ENCODE data around the gene C8A.
A peak's percentile ranks its signal among the peaks of the same experiment; 100 is the strongest.

Gene C8A

DNA sequence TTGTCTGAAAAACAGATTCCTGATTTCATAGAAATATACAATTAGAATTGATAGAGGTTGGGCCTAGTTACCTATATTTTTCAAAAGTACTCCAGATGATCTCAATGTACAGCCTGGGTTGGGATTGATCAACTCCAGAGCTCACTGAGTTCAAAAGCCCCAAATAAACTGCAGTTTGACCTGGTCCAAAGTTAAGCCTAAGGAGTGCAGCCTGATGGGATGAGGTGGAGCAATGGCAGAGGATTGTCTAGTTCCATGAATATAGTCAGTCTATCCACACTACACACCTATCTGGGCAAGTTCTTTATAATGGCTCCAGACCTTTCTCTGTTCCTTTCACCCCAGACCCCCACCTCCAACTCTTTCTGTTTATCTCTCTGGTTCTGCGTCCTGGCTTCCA lies 49.2 kb downstream of the C8A start:
- no peak overlapping the region for H3K4me3 ChIP-seq (ENCODE audit: low read depth, low read length)
- TF ChIP-seq MYC (IDR thresholded peaks at IDR 0.05; ENCODE audit: low read depth, low read length) (no peak), POLR2A (IDR thresholded peaks at IDR 0.05; ENCODE audit: extremely low read depth, insufficient read length) (no peak)
- TF ChIP-seq, protein P1, sequence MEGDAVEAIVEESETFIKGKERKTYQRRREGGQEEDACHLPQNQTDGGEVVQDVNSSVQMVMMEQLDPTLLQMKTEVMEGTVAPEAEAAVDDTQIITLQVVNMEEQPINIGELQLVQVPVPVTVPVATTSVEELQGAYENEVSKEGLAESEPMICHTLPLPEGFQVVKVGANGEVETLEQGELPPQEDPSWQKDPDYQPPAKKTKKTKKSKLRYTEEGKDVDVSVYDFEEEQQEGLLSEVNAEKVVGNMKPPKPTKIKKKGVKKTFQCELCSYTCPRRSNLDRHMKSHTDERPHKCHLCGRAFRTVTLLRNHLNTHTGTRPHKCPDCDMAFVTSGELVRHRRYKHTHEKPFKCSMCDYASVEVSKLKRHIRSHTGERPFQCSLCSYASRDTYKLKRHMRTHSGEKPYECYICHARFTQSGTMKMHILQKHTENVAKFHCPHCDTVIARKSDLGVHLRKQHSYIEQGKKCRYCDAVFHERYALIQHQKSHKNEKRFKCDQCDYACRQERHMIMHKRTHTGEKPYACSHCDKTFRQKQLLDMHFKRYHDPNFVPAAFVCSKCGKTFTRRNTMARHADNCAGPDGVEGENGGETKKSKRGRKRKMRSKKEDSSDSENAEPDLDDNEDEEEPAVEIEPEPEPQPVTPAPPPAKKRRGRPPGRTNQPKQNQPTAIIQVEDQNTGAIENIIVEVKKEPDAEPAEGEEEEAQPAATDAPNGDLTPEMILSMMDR (IDR thresholded peaks at IDR 0.05; ENCODE audit: low read depth, low read length): no peak
- TF ChIP-seq, protein P2, sequence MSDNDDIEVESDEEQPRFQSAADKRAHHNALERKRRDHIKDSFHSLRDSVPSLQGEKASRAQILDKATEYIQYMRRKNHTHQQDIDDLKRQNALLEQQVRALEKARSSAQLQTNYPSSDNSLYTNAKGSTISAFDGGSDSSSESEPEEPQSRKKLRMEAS (IDR thresholded peaks at IDR 0.05; ENCODE audit: low read depth, low read length): no peak
- DNase-seq (ENCODE audit: low read depth): no peak

DNA sequence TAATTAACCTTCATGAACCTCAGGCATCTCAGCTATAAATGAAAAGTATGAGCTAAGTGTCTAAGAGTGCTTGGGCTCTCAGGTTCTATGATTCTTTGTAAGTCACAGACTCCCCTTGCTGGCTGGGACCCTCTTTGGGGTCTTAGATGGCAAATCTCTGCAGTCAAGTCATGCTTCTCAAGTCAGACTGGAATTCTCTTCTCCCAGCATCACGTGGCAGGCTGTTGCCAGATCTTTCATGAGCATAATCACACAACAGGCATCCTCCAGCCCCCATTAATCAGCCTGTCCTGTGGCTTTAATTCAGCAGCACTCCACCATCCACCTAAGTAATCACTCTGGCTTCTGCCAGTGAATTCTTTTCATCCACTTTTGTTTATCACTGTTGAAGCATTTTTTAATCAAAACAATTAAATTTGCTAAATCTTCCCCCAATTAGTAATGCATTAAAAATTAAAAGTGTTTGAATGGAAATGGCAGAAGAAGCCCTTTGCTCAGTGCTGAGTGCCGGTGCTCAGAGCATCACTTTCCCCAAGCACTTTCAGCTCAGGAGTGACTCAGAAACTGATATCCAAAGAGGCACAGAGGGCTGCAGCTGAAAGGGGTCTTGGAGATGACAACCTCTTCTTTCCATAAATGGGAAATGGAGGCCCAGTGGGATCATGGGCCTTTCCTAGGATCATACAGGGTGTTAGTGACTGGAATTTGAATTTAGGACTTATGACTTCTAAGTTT lies 50.2 kb downstream of the C8A start:
- TF ChIP-seq MYC (IDR thresholded peaks at IDR 0.05; ENCODE audit: low read depth, low read length) (no peak), POLR2A (IDR thresholded peaks at IDR 0.05; ENCODE audit: extremely low read depth, insufficient read length) (no peak)
- TF ChIP-seq, protein P2 (IDR thresholded peaks at IDR 0.05; ENCODE audit: low read depth, low read length): no peak
- TF ChIP-seq, protein P1 (IDR thresholded peaks at IDR 0.05; ENCODE audit: low read depth, low read length): no peak
- no peak for DNase-seq (ENCODE audit: low read depth)

DNA sequence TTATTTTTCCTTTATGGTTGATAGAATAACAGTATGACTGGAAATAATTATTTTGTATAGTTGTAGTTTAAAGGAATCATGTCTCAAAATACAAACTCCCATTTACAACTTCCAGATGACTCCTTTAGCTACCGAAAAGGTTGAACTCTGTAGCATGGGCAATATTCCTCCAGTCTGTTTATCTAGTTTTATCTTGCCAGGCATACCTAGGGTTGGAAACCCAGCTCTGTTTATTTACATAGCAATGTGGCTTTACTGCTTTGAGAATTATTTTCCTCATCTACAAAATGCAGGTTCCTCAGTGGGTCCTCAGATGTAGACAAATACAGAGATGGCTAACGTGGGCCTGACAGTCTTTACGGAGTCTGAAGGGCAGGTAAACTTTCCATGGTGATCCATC lies 51.1 kb downstream of the C8A start:
- TF ChIP-seq POLR2A (IDR thresholded peaks at IDR 0.05; ENCODE audit: extremely low read depth, insufficient read length) (no peak), MYC (IDR thresholded peaks at IDR 0.05; ENCODE audit: low read depth, low read length) (no peak)
- TF ChIP-seq, protein P1 (IDR thresholded peaks at IDR 0.05; ENCODE audit: low read depth, low read length): no peak
- TF ChIP-seq, protein P2 (IDR thresholded peaks at IDR 0.05; ENCODE audit: low read depth, low read length): no peak
- H3K4me3 ChIP-seq (ENCODE audit: low read depth, low read length): no peak overlapping the region
- DNase-seq (ENCODE audit: low read depth): no peak

More for the DNA sequence above, 50.2 kb downstream of the C8A start:
- H3K4me3 ChIP-seq (ENCODE audit: low read depth, low read length): no peak overlapping the region

DNA sequence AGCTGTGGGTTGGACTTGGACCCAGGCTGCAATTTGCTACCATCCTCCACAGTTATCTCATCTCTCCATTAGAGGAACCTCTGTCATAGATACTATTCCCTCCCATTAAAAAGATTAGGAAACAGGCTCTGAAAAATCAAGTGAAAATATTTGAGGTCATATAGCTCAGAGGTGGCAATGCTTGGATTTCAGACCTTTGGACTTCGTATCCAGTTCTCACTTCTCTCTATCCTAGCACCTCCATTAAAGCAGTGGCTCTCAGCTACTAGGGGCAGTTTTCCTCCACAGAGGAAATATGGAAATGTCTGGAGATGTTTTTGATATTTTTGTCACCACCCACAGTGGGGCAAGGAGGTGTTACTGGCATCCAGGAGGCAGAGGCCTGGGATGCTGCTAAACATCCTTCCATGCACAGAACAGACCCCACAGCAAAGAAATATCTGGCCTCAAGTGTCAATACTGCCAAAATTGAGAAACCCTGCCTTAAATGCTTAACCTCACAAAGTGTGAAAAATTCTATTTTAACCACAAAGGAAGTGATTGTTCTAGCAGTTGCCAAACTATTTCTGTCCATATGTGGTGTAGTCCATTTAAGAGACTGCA lies 54.1 kb downstream of the C8A start:
- no peak overlapping the region for H3K4me3 ChIP-seq (ENCODE audit: low read depth, low read length)
- TF ChIP-seq MYC (IDR thresholded peaks at IDR 0.05; ENCODE audit: low read depth, low read length): no peak
- TF ChIP-seq POLR2A (IDR thresholded peaks at IDR 0.05; ENCODE audit: extremely low read depth, insufficient read length): no peak
- TF ChIP-seq, protein P2 (IDR thresholded peaks at IDR 0.05; ENCODE audit: low read depth, low read length): no peak
- TF ChIP-seq, protein P1 (IDR thresholded peaks at IDR 0.05; ENCODE audit: low read depth, low read length): no peak
- peak; percentile 6 for DNase-seq (ENCODE audit: low read depth)

DNA sequence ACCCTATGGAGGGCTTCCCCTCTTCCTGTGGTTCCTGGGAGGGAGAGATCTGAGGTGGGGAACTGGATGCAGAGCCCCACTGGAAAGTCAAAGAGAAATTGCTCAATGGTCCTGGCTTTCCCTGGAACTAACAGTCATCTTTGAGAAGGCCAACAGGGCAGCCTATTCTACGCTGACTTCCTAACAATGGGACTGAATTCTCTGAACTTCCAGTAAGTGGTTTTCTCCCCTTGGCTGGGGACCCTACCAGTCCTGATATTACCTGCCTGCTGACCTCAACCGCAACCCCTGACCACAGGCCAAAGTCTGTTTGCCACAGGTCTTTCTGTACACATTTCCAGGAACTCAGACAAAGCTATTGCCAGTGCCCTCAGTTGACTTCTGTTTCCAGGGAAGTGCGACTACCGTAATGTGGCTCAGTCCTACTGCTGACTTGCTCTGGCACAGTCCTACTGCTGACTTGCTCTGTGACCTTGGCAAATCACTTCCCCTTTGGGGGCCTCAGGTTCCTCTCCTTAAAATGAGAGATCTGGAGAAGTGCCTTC lies 55.9 kb downstream of the C8A start:
- no peak overlapping the region for H3K4me3 ChIP-seq (ENCODE audit: low read depth, low read length)
- DNase-seq (ENCODE audit: low read depth): peak; percentile 29
- TF ChIP-seq POLR2A (IDR thresholded peaks at IDR 0.05; ENCODE audit: extremely low read depth, insufficient read length) (no peak), MYC (IDR thresholded peaks at IDR 0.05; ENCODE audit: low read depth, low read length) (no peak)
- TF ChIP-seq, protein P1 (IDR thresholded peaks at IDR 0.05; ENCODE audit: low read depth, low read length): no peak
- TF ChIP-seq, protein P2 (IDR thresholded peaks at IDR 0.05; ENCODE audit: low read depth, low read length): no peak
